ENCODE measurements around the gene MYO5A.

MYO5A gene

GRCh38 chr15:52263563-52264282 is 265.0 kb downstream of the MYO5A start:
- no peak for DNase-seq (ENCODE audit: low spot score)
- in situ Hi-C loops (cut with MboI; ENCODE audit: low pct_unique_long_range_greater_than_20kb, low sequenced_read_pairs, unreplicated experiment): no loop called here

GRCh38 chr15:52262364-52262763 is 266.3 kb downstream of the MYO5A start:
- in situ Hi-C loops (cut with MboI; ENCODE audit: low pct_unique_long_range_greater_than_20kb, low sequenced_read_pairs, unreplicated experiment): no loop called here
- TF ChIP-seq CTCF (IDR thresholded peaks at IDR 0.05; ENCODE audit: extremely low read depth, insufficient read depth, missing control alignments): no peak

More at GRCh38 chr15:52263563-52264282, 265.0 kb downstream of the MYO5A start:
- no peak for TF ChIP-seq CTCF (IDR thresholded peaks at IDR 0.05; ENCODE audit: extremely low read depth, insufficient read depth, missing control alignments)

GRCh38 chr15:52261498-52262242 is 267.0 kb downstream of the MYO5A start:
- peak; percentile 85 for DNase-seq (ENCODE audit: low spot score)
- in situ Hi-C loops (cut with MboI; ENCODE audit: low pct_unique_long_range_greater_than_20kb, low sequenced_read_pairs, unreplicated experiment): no loop called here
- peak; percentile 2 for TF ChIP-seq CTCF (IDR thresholded peaks at IDR 0.05; ENCODE audit: extremely low read depth, insufficient read depth, missing control alignments)

More at GRCh38 chr15:52262364-52262763, 266.3 kb downstream of the MYO5A start:
- no peak for DNase-seq (ENCODE audit: low spot score)

GRCh38 chr15:52261026-52261425 is 267.7 kb downstream of the MYO5A start:
- in situ Hi-C loops (cut with MboI; ENCODE audit: low pct_unique_long_range_greater_than_20kb, low sequenced_read_pairs, unreplicated experiment): no loop called here
- TF ChIP-seq CTCF (IDR thresholded peaks at IDR 0.05; ENCODE audit: extremely low read depth, insufficient read depth, missing control alignments): no peak
- DNase-seq (ENCODE audit: low spot score): no peak

GRCh38 chr15:52259503-52259902 is 269.2 kb downstream of the MYO5A start:
- in situ Hi-C loops (cut with MboI; ENCODE audit: low pct_unique_long_range_greater_than_20kb, low sequenced_read_pairs, unreplicated experiment): loop anchor here (10.0 kb wide), 1 partner anchor 475 kb away; no protein-coding TSS in a partner anchor
- no peak for DNase-seq (ENCODE audit: low spot score)
- TF ChIP-seq CTCF (IDR thresholded peaks at IDR 0.05; ENCODE audit: extremely low read depth, insufficient read depth, missing control alignments): no peak

- no peak for TF ChIP-seq CTCF (IDR thresholded peaks at IDR 0.05; ENCODE audit: extremely low read depth, insufficient read depth, missing control alignments)
- in situ Hi-C loops (cut with MboI; ENCODE audit: low pct_unique_long_range_greater_than_20kb, low sequenced_read_pairs, unreplicated experiment): loop anchor here (10.0 kb wide), 1 partner anchor 476 kb away; no protein-coding TSS in a partner anchor
- no peak for DNase-seq (ENCODE audit: low spot score)
Observed at GRCh38 chr15:52258461-52258860, 270.2 kb downstream of the MYO5A start.

All from GM13977 (cell line).